K562 (cell line): ENCODE measurements around the gene KRT38. TPM values are rescaled to one million over a fixed set of nuclear protein-coding genes. Genes with fewer than 3 reads are reported as not detected.

Experiments used
- ATAC-seq: fragments of 200-7000 bp; cut with Tn5 transposase; 3 replicates; pipeline ENCODE4 v1.9.1; 2020; ENCODE audit warnings: moderate library complexity
- Bru-seq: library from RNA; stranded (reverse); fragments of 400-500 nt; gene quantifications from one replicate; lab custom pipeline; 2021; lab: Mats Ljungman, UMichigan
- BruChase-seq, 2 experiments: library from RNA; stranded (reverse); fragments of 400-500 nt; gene quantifications; one replicate each; lab custom pipeline; 2021; lab: Mats Ljungman, UMichigan
- BruUV-seq: library from RNA; stranded (reverse); fragments of 400-500 nt; replicated peaks from 2 replicates; lab custom pipeline; 2021; lab: Mats Ljungman, UMichigan
- CTCF ChIA-PET: fragments of 300-600 bp; formaldehyde crosslinking; extraction: SDS; loops from one replicate; lab custom pipeline; 2021; ENCODE audit warnings: low intra/inter-chr PET ratio; lab: Yijun Ruan, JAX
- POLR2A ChIA-PET: fragments of 300-600, 350-650 bp; sonication (Branson Sonifier 250); formaldehyde crosslinking; extraction: SDS; loops from one replicate; lab custom pipeline; 2021; ENCODE audit warnings: antibody characterized with exemption, inconsistent platforms; lab: Yijun Ruan, JAX
- DNase-seq, 4 experiments: peaks; one replicate each; pipeline versions ENCODE4 v3.0.0 to v3.0.0-alpha.2; 2011 to 2018; ENCODE audit warnings: low spot score in 3 of 4, mixed read lengths in 3 of 4; ENCODE audit errors: extremely low read depth in 1 of 4
- FAIRE-seq: peaks from 2 replicates; lab custom pipeline; 2011; peaks lifted over from hg19 to GRCh38; lab: Jason Lieb, UNC
- H2AFZ ChIP-seq: 2 replicates; pipeline ENCODE4 v1.6.0; 2011; ENCODE audit warnings: low read depth, low read length, control low read depth, inconsistent platforms
- H3K27ac ChIP-seq: fragments of 200-600 bp; 3 replicates; pipeline ENCODE4 v1.8.0; 2011; ENCODE audit warnings: low read depth, mild to moderate bottlenecking, control low read depth, inconsistent platforms, low read length, moderate library complexity, mixed read lengths; ENCODE audit errors: extremely low read depth
- H3K27me3 ChIP-seq, 2 experiments: fragments of 300-600 bp in 1 of 2; 2 replicates in 1 of 2; 3 replicates in 1 of 2; pipeline versions ENCODE4 v1.6.0 to v1.8.0; 2011; ENCODE audit warnings: inconsistent platforms in 2 of 2, low read length in 2 of 2, mild to moderate bottlenecking in 1 of 2, mixed read lengths in 1 of 2, moderate library complexity in 1 of 2; ENCODE audit not compliant: control insufficient read depth in 2 of 2, insufficient read depth in 2 of 2
- H3K36me3 ChIP-seq: fragments of 300-600 bp; 3 replicates; pipeline ENCODE4 v1.8.0; 2011; ENCODE audit warnings: mild to moderate bottlenecking, low read length, inconsistent platforms; ENCODE audit not compliant: control insufficient read depth, insufficient read depth
- H3K4me1 ChIP-seq, 2 experiments: fragments of 200-600 bp in 1 of 2; replicated peaks in 1 of 2; 2 replicates in 1 of 2; 3 replicates in 1 of 2; pipeline versions ENCODE4 v1.5.1 to v1.8.0; 2011; ENCODE audit warnings: inconsistent platforms in 2 of 2, low read length in 2 of 2, mild to moderate bottlenecking in 1 of 2, mixed read lengths in 1 of 2, moderate library complexity in 1 of 2; ENCODE audit not compliant: control insufficient read depth in 2 of 2, insufficient read depth in 2 of 2
- H3K4me2 ChIP-seq: 2 replicates; pipeline ENCODE4 v1.6.1; 2011; ENCODE audit warnings: low read length, control low read depth, inconsistent platforms, mixed read lengths; ENCODE audit not compliant: insufficient read depth
- H3K4me3 ChIP-seq: fragments of 200-600 bp; sonication (generic), shearing (Covaris generic); 2 replicates; pipeline ENCODE4 v1.5.1; 2016; ENCODE audit warnings: control low read depth, inconsistent platforms
- H3K79me2 ChIP-seq: fragments of 200-600 bp; 3 replicates; pipeline ENCODE4 v1.8.0; 2011; ENCODE audit warnings: low read length, inconsistent platforms; ENCODE audit not compliant: control insufficient read depth, insufficient read depth
- H3K9ac ChIP-seq, 2 experiments: 2 replicates each; pipeline versions ENCODE4 v1.6.0 to v1.6.1; 2011; ENCODE audit warnings: low read depth in 2 of 2, low read length in 2 of 2, control low read depth in 1 of 2, inconsistent platforms in 1 of 2, mild to moderate bottlenecking in 1 of 2, mixed read lengths in 1 of 2; ENCODE audit not compliant: insufficient read depth in 1 of 2
- H3K9me1 ChIP-seq: one replicate; pipeline ENCODE4 v1.6.0; 2011; ENCODE audit warnings: inconsistent platforms, mild to moderate bottlenecking, low read length, moderate library complexity; ENCODE audit not compliant: control insufficient read depth, insufficient read depth
- H3K9me3 ChIP-seq: replicated peaks from 2 replicates; pipeline ENCODE4 v1.5.1; 2011; ENCODE audit warnings: low read depth, low read length, inconsistent platforms; ENCODE audit not compliant: control insufficient read depth, insufficient read depth
- H4K20me1 ChIP-seq: replicated peaks from 2 replicates; pipeline ENCODE4 v1.6.1; 2011; ENCODE audit warnings: low read length, inconsistent platforms, mixed read lengths; ENCODE audit not compliant: control insufficient read depth, insufficient read depth
- ARHGAP35 ChIP-seq: fragments of 450-650 bp; IDR thresholded peaks from 2 replicates; pipeline ENCODE4 v1.6.1; 2018; ENCODE audit not compliant: partially characterized antibody
- CXXC5 ChIP-seq: fragments of 250-450 bp; sonication (Bioruptor Pico); IDR thresholded peaks from 2 replicates; pipeline ENCODE4 v1.8.0; 2022; ENCODE audit warnings: inconsistent platforms, mild to moderate bottlenecking, moderate library complexity
- EWSR1 ChIP-seq: fragments of 450-650 bp; IDR thresholded peaks from 2 replicates; pipeline ENCODE4 v1.6.1; 2018; ENCODE audit warnings: borderline replicate concordance, mild to moderate bottlenecking, low read depth, moderate library complexity; ENCODE audit not compliant: partially characterized antibody
- HIVEP1 ChIP-seq: fragments of 250-450 bp; sonication (Bioruptor Pico); IDR thresholded peaks from 2 replicates; pipeline ENCODE4 v1.4.0; 2020; ENCODE audit warnings: mild to moderate bottlenecking
- ILF3 ChIP-seq: fragments of 450-650 bp; IDR thresholded peaks from 2 replicates; pipeline ENCODE4 v1.6.1; 2018; ENCODE audit warnings: antibody characterized with exemption, mild to moderate bottlenecking, moderate library complexity, borderline replicate concordance
- ILK ChIP-seq: fragments of 450-650 bp; IDR thresholded peaks from 2 replicates; pipeline ENCODE4 v1.6.1; 2016; ENCODE audit warnings: missing genetic modification characterization, low read depth, mild to moderate bottlenecking, missing compliant biosample characterization, moderate library complexity, borderline replicate concordance
- JUND ChIP-seq, 2 experiments: IDR thresholded peaks; 2 replicates in 1 of 2; 3 replicates in 1 of 2; pipeline ENCODE4 v1.6.1; 2011; ENCODE audit warnings: borderline replicate concordance in 2 of 2, low read depth in 2 of 2, low read length in 2 of 2, improper control_type of control experiment in 1 of 2, missing biosample characterization in 1 of 2, missing genetic modification characterization in 1 of 2, missing genetic modification reagents in 1 of 2
- POLR2B ChIP-seq: fragments of 450-650 bp; IDR thresholded peaks from 2 replicates; pipeline ENCODE4 v1.6.1; 2018; ENCODE audit warnings: low read depth; ENCODE audit not compliant: partially characterized antibody
- SRF ChIP-seq, 2 experiments: fragments of 250-450, 450-650 bp in 1 of 2; sonication (Bioruptor Pico) in 1 of 2; sonication (generic) in 1 of 2; formaldehyde crosslinking; IDR thresholded peaks; 2 replicates each; pipeline versions ENCODE4 v1.5.0 to v1.5.1; 2020 to 2022; ENCODE audit warnings: mild to moderate bottlenecking in 1 of 2, missing genetic modification reagents in 1 of 2
- SRSF9 ChIP-seq: fragments of 200-400 bp; formaldehyde crosslinking; IDR thresholded peaks from 2 replicates; pipeline ENCODE4 v1.6.1; 2017; ENCODE audit warnings: low read depth, low read length, borderline replicate concordance
- ZNF124 ChIP-seq: sonication (generic); formaldehyde crosslinking; IDR thresholded peaks from 2 replicates; pipeline ENCODE4 v1.8.1; 2022; ENCODE audit warnings: missing genetic modification reagents
- ZNF584 ChIP-seq: fragments of 200-800 bp; sonication (Bioruptor generic); IDR thresholded peaks from 2 replicates; pipeline ENCODE4 v1.6.1; 2016; ENCODE audit warnings: low read depth, mild to moderate bottlenecking, missing genetic modification characterization, missing compliant biosample characterization
- ZNF699 ChIP-seq: fragments of 250-450 bp; sonication (Bioruptor Pico); IDR thresholded peaks from 2 replicates; pipeline ENCODE4 v1.8.0; 2021; ENCODE audit warnings: mild to moderate bottlenecking, moderate library complexity; ENCODE audit not compliant: insufficient replicate concordance
- WGBS: fragments of 100-300 bp; shearing (Covaris generic); methylation state at CpG from one replicate; pipeline ENCODE4 v1.1.6; 2016; ENCODE audit warnings: low coverage, mixed read lengths; ENCODE audit not compliant: insufficient coverage; ENCODE audit errors: missing lambda C conversion rate; 5-methylcytosine and 5-hydroxymethylcytosine counted together
- in situ Hi-C: fragments of 300-500 bp; cut with MboI; formaldehyde crosslinking; loops from 4 replicates; pipeline ENCODE4 v1.15.0; 2018; ENCODE audit warnings: inconsistent platforms, mixed read lengths
- intact Hi-C: fragments of 100-400 bp; cut with micrococcal nuclease; formaldehyde crosslinking; loops from 2 replicates; pipeline ENCODE4 v1.14.2; 2022
- long read RNA-seq, 3 experiments: library from polyadenylated mRNA in 2 of 3; library from RNA in 1 of 3; unstranded in 2 of 3; stranded (forward) in 1 of 3; transcript quantifications; one replicate each; pipeline ENCODE4 v2.0.0, GENCODE V29; 2019 to 2022
- polyA minus RNA-seq, 3 experiments: library from RNA; depleted of rRNA, polyadenylated mRNA; stranded (reverse); fragments of >200 nt; gene quantifications; 2 replicates each; pipeline ENCODE4 v1.2.3, GENCODE V29; 2011
- polyA plus RNA-seq, 8 experiments: library from polyadenylated mRNA; depleted of rRNA in 4 of 8; stranded (reverse) in 5 of 8; unstranded in 3 of 8; fragments of >200 nt; fragmentation: Nextera tagmentation in 2 of 8; fragmentation: Illumina TruSeq in 1 of 8; extraction: Ambion mirVana in 2 of 8; extraction: Trizol in 1 of 8; gene quantifications; 2 replicates each; pipeline versions ENCODE4 v1.2.1 to v1.2.3, GENCODE V29; 2011 to 2014; ENCODE audit warnings: inconsistent platforms in 1 of 8, missing spikeins in 1 of 8
- total RNA-seq, 7 experiments: library from RNA; depleted of rRNA in 6 of 7; stranded (reverse); fragments of >200 nt in 6 of 7; fragmentation: Illumina TruSeq in 2 of 7; extraction: Trizol in 2 of 7; gene quantifications; 2 replicates each; pipeline versions ENCODE4 v1.2.1 to v1.2.3, GENCODE V29; 2011 to 2021; ENCODE audit warnings: low replicate concordance in 1 of 7
- TF ChIP-seq, protein P1 (sequence below), 2 experiments: IDR thresholded peaks; 2 replicates each; pipeline ENCODE4 v1.6.1; 2011; ENCODE audit warnings: borderline replicate concordance in 1 of 2, control low read depth in 1 of 2, low read depth in 1 of 2, low read length in 1 of 2, mild to moderate bottlenecking in 1 of 2, mixed read lengths in 1 of 2, moderate library complexity in 1 of 2; ENCODE audit not compliant: insufficient read depth in 1 of 2, insufficient read length in 1 of 2, poor library complexity in 1 of 2, severe bottlenecking in 1 of 2; ENCODE audit errors: extremely low read depth in 1 of 2

Gene KRT38
- not detected in 2 replicates for total RNA-seq (2011; cell fraction: chromatin; rRNA removed; ENCODE audit: low replicate concordance)
- not detected in 2 replicates for total RNA-seq (2011; cell fraction: nucleolus; rRNA removed)
- not detected in 2 replicates for total RNA-seq (2011; cell fraction: nucleoplasm; rRNA removed)
- total RNA-seq (2014; rRNA removed) (not detected in 2 replicates), total RNA-seq (2014; rRNA removed; fragmentation: Illumina TruSeq; extraction: Trizol) (not detected in 2 replicates), total RNA-seq (2015; rRNA removed; fragmentation: Illumina TruSeq; extraction: Trizol) (not detected in 2 replicates), total RNA-seq (2021) (not detected in 2 replicates), polyA plus RNA-seq (2011; rRNA removed) (not detected in 2 replicates), polyA plus RNA-seq (2014; fragmentation: Illumina TruSeq; extraction: Trizol) (not detected in 2 replicates), polyA plus RNA-seq (2014; fragmentation: Nextera tagmentation; extraction: Ambion mirVana) (not detected), polyA plus RNA-seq (2014; rRNA removed) (not detected in 2 replicates), polyA minus RNA-seq (2011; rRNA and poly(A)+ RNA removed) (not detected in 2 replicates), Bru-seq, nascent RNA (not detected), BruChase-seq, experiment 1, labeled RNA remaining after a 2-hour chase (not detected), BruChase-seq, experiment 2, labeled RNA remaining after a 6-hour chase (not detected)
- polyA plus RNA-seq (2011; cell fraction: cytosol; rRNA removed): not detected in 2 replicates
- polyA plus RNA-seq (2011; cell fraction: nucleus; rRNA removed): not detected in 2 replicates
- not detected in 2 replicates for polyA plus RNA-seq (2012)
- not detected in 2 replicates for polyA minus RNA-seq (2011; cell fraction: cytosol; rRNA and poly(A)+ RNA removed)
- not detected in 2 replicates for polyA minus RNA-seq (2011; cell fraction: nucleus; rRNA and poly(A)+ RNA removed)
- long read RNA-seq, experiment 1: 0 reads
- long read RNA-seq, experiment 2: 0 reads
- long read RNA-seq, experiment 3: 0 reads

DNA sequence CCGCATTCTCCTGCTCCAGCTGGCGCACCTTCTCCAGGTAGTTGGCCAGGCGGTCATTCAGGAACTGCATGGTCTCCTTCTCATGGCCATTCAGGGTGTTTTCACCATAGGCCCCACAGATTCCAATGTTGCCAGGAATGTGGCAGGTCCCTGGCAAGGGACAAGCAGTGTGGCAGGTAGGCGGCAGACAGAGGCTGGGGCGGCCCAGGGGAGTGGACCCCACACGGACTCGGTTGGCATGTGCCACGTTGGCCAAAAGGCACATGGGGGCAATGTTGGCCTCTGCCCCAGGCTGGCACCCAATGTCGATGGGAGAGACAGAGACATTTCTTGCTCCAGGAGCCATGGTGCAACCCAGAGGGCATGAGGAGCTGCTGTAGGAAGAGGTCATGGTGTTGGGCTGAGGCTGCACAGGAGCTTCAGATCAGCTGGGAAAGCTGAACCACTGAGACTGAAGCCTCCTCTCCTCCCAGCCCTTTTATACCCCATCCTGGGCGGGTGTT, at the start of gene KRT38:
TSS of gene KRT38 (minus strand) at position 453 of the 503 bp plus-strand sequence. CDS start at position 391, 62 bp downstream.
- Histone ChIP-seq H3K27me3 (peaks cover 4 to 39% of the 10 kb centered on the region in 2 experiments; a peak in 4 of 5 replicates), H3K4me2 (no peak within 1 kb of the TSS), H2AFZ (no peak within 1 kb of the TSS), H3K4me3 (no peak within 1 kb of the TSS), H4K20me1 (no peaks in the 10 kb centered on the region), H3K9me3 (no peaks in the 10 kb centered on the region), H3K79me2 (no peaks in the 10 kb centered on the region; the same call in 2 of the 3 replicates), H3K9me1 (no peaks in the 10 kb centered on the region), H3K9ac (no peak within 1 kb of the TSS), H3K36me3 (no peaks in the 10 kb centered on the region), H3K4me1 (no peaks in the 10 kb centered on the region), H3K27ac (no peak within 1 kb of the TSS)
- in situ Hi-C loops (no loop called here), intact Hi-C loops (no loop called here)
- FAIRE-seq (no peak), ATAC-seq (no peak), DNase-seq (no peak)
- BruUV-seq: no TSS peak
- TF ChIP-seq SRSF9: no peak
- no peak for TF ChIP-seq ZNF124 (CRISPR knock-in tag)
- no peak for TF ChIP-seq JUND (IDR thresholded peaks at IDR 0.05; ENCODE audit: borderline replicate concordance, low read depth, low read length)
- no peak for TF ChIP-seq JUND (tag; IDR thresholded peaks at IDR 0.05; ENCODE audit: borderline replicate concordance, low read depth, low read length)
- TF ChIP-seq, protein P1, sequence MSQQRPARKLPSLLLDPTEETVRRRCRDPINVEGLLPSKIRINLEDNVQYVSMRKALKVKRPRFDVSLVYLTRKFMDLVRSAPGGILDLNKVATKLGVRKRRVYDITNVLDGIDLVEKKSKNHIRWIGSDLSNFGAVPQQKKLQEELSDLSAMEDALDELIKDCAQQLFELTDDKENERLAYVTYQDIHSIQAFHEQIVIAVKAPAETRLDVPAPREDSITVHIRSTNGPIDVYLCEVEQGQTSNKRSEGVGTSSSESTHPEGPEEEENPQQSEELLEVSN (IDR thresholded peaks at IDR 0.05; ENCODE audit: borderline replicate concordance in 1 of 2, extremely low read depth in 1 of 2, insufficient read depth in 1 of 2, insufficient read length in 1 of 2, low read depth in 1 of 2, low read length in 1 of 2, poor library complexity in 1 of 2, severe bottlenecking in 1 of 2): no peak
- TF ChIP-seq POLR2B: no peak
- TF ChIP-seq CXXC5: no peak
- no peak for TF ChIP-seq ZNF699 (CRISPR knock-in tag)
- no peak for TF ChIP-seq EWSR1
- no peak for TF ChIP-seq ARHGAP35
- no peak for TF ChIP-seq ILF3
- no peak for TF ChIP-seq ILK (tag)
- no peak for TF ChIP-seq ZNF584 (CRISPR knock-in tag)
- TF ChIP-seq HIVEP1 (CRISPR knock-in tag): no peak
- TF ChIP-seq SRF (CRISPR knock-in tag; IDR thresholded peaks at IDR 0.05): no peak
- WGBS: 0% methylated on average over 10 of the region's 10 CpGs
- POLR2A ChIA-PET: no interaction called here
- CTCF ChIA-PET: no interaction called here
